K562 (cell line): ENCODE data around the gene UBLCP1. TPM values are rescaled to one million over a fixed set of nuclear protein-coding genes. Genes with fewer than 3 reads are reported as not detected.
A peak's percentile ranks its signal among the peaks of the same experiment; 100 is the strongest.

Source experiments
- CBX5 ChIP-seq: IDR thresholded peaks from 2 replicates; pipeline ENCODE4 v1.6.1; 2014; ENCODE audit warnings: low read depth, borderline replicate concordance
- CEBPB ChIP-seq: fragments of 450-650 bp; IDR thresholded peaks from 2 replicates; pipeline ENCODE4 v1.6.1; 2016; ENCODE audit warnings: missing genetic modification characterization, missing compliant biosample characterization
- DEAF1 ChIP-seq: fragments of 450-650 bp; formaldehyde crosslinking; IDR thresholded peaks from 2 replicates; pipeline ENCODE4 v1.4.0; 2020; ENCODE audit warnings: mild to moderate bottlenecking, moderate library complexity
- EP400 ChIP-seq: fragments of 450-650 bp; IDR thresholded peaks from 2 replicates; pipeline ENCODE4 v1.6.1; 2017; ENCODE audit warnings: antibody characterized with exemption, mild to moderate bottlenecking, moderate library complexity
- FOXP1 ChIP-seq: sonication (generic); formaldehyde crosslinking; IDR thresholded peaks from 2 replicates; pipeline ENCODE4 v1.8.0; 2022; ENCODE audit warnings: mild to moderate bottlenecking, missing genetic modification reagents
- HDAC8 ChIP-seq: fragments of 450-650 bp; IDR thresholded peaks from 2 replicates; pipeline ENCODE4 v1.6.1; 2016; ENCODE audit warnings: mild to moderate bottlenecking, missing genetic modification characterization, moderate library complexity, missing compliant biosample characterization
- KHSRP ChIP-seq: fragments of 450-650 bp; IDR thresholded peaks from 2 replicates; pipeline ENCODE4 v1.6.1; 2017
- MAZ ChIP-seq, 2 experiments: fragments of 450-650 bp in 1 of 2; sonication (generic) in 1 of 2; formaldehyde crosslinking; IDR thresholded peaks in 1 of 2; conservative IDR thresholded peaks in 1 of 2; 2 replicates each; pipeline versions ENCODE4 v1.4.0 to v1.5.0; 2020; ENCODE audit warnings: mild to moderate bottlenecking in 1 of 2, missing genetic modification reagents in 1 of 2
- MNT ChIP-seq, 2 experiments: fragments of 450-650 bp; conservative IDR thresholded peaks; 2 replicates each; pipeline ENCODE4 v1.6.1; 2017; ENCODE audit warnings: mild to moderate bottlenecking in 2 of 2, moderate library complexity in 2 of 2
- NCOA1 ChIP-seq: fragments of 450-650 bp; IDR thresholded peaks from 2 replicates; pipeline ENCODE4 v1.6.1; 2016; ENCODE audit warnings: low read depth
- POLR2H ChIP-seq: IDR thresholded peaks from 2 replicates; pipeline ENCODE4 v1.6.1; 2016; ENCODE audit warnings: missing genetic modification characterization, low read depth, mild to moderate bottlenecking, control low read depth, missing compliant biosample characterization, moderate library complexity
- RBM15 ChIP-seq: fragments of 200-400 bp; formaldehyde crosslinking; IDR thresholded peaks from 2 replicates; pipeline ENCODE4 v1.6.1; 2018; ENCODE audit warnings: mild to moderate bottlenecking, low read length, moderate library complexity; ENCODE audit not compliant: insufficient read depth
- ZBTB8A ChIP-seq: fragments of 450-650 bp; IDR thresholded peaks from 2 replicates; pipeline ENCODE4 v1.6.1; 2018; ENCODE audit warnings: mild to moderate bottlenecking, moderate library complexity; ENCODE audit not compliant: partially characterized antibody
- ZEB2 ChIP-seq: fragments of 450-650 bp; IDR thresholded peaks from 2 replicates; pipeline ENCODE4 v1.6.1; 2016
- ZNF316 ChIP-seq: fragments of 450-650 bp; IDR thresholded peaks from 2 replicates; pipeline ENCODE4 v1.6.1; 2016
- ZNF507 ChIP-seq: conservative IDR thresholded peaks from 2 replicates; pipeline ENCODE4 v1.6.1; 2017; ENCODE audit warnings: missing genetic modification characterization, missing compliant biosample characterization
- polyA plus RNA-seq, 8 experiments: library from polyadenylated mRNA; depleted of rRNA in 4 of 8; stranded (reverse) in 5 of 8; unstranded in 3 of 8; fragments of >200 nt; fragmentation: Nextera tagmentation in 2 of 8; fragmentation: Illumina TruSeq in 1 of 8; extraction: Ambion mirVana in 2 of 8; extraction: Trizol in 1 of 8; gene quantifications; 2 replicates each; pipeline versions ENCODE4 v1.2.1 to v1.2.3, GENCODE V29; 2011 to 2014; ENCODE audit warnings: inconsistent platforms in 1 of 8, missing spikeins in 1 of 8
- total RNA-seq, 7 experiments: library from RNA; depleted of rRNA in 6 of 7; stranded (reverse); fragments of >200 nt in 6 of 7; fragmentation: Illumina TruSeq in 2 of 7; extraction: Trizol in 2 of 7; gene quantifications; 2 replicates each; pipeline versions ENCODE4 v1.2.1 to v1.2.3, GENCODE V29; 2011 to 2021; ENCODE audit warnings: low replicate concordance in 1 of 7
- TF ChIP-seq, protein P1 (sequence below): fragments of 450-650 bp; IDR thresholded peaks from 2 replicates; pipeline ENCODE4 v1.6.1; 2016; ENCODE audit warnings: low read depth

The UBLCP1 gene
- total and polyA plus RNA-seq, 9 of the 15 experiments (the other 6 are each of a cell fraction or from before 2014, with no cell fraction given) = 18.8 to 39.8 (median 30.2) TPM

- TF ChIP-seq, protein P1, sequence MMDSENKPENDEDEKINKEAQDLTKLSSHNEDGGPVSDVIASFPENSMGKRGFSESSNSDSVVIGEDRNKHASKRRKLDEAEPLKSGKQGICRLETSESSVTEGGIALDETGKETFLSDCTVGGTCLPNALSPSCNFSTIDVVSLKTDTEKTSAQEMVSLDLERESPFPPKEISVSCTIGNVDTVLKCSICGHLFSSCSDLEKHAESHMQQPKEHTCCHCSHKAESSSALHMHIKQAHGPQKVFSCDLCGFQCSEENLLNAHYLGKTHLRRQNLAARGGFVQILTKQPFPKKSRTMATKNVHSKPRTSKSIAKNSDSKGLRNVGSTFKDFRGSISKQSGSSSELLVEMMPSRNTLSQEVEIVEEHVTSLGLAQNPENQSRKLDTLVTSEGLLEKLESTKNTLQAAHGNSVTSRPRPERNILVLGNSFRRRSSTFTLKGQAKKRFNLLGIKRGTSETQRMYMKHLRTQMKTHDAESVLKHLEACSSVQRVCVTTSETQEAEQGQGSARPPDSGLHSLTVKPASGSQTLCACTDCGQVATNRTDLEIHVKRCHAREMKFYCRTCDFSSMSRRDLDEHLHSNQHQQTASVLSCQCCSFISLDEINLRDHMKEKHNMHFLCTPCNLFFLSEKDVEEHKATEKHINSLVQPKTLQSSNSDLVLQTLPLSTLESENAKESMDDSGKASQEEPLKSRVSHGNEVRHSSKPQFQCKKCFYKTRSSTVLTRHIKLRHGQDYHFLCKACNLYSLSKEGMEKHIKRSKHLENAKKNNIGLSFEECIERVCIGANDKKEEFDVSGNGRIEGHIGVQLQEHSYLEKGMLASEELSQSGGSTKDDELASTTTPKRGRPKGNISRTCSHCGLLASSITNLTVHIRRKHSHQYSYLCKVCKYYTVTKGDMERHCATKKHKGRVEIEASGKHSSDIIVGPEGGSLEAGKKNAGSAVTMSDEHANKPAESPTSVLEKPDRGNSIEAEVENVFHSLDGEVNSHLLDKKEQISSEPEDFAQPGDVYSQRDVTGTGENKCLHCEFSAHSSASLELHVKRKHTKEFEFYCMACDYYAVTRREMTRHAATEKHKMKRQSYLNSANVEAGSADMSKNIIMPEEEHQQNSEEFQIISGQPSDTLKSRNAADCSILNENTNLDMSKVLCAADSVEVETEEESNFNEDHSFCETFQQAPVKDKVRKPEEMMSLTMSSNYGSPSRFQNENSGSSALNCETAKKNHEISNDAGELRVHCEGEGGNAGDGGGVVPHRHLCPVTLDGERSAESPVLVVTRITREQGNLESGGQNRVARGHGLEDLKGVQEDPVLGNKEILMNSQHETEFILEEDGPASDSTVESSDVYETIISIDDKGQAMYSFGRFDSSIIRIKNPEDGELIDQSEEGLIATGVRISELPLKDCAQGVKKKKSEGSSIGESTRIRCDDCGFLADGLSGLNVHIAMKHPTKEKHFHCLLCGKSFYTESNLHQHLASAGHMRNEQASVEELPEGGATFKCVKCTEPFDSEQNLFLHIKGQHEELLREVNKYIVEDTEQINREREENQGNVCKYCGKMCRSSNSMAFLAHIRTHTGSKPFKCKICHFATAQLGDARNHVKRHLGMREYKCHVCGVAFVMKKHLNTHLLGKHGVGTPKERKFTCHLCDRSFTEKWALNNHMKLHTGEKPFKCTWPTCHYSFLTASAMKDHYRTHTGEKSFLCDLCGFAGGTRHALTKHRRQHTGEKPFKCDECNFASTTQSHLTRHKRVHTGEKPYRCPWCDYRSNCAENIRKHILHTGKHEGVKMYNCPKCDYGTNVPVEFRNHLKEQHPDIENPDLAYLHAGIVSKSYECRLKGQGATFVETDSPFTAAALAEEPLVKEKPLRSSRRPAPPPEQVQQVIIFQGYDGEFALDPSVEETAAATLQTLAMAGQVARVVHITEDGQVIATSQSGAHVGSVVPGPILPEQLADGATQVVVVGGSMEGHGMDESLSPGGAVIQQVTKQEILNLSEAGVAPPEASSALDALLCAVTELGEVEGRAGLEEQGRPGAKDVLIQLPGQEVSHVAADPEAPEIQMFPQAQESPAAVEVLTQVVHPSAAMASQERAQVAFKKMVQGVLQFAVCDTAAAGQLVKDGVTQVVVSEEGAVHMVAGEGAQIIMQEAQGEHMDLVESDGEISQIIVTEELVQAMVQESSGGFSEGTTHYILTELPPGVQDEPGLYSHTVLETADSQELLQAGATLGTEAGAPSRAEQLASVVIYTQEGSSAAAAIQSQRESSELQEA = no peak
- peak; percentile 81 for TF ChIP-seq NCOA1
- peak; percentile 31; the same call in 1 of the 2 replicates for TF ChIP-seq CBX5
- peak; percentile 88 for TF ChIP-seq CEBPB (tag)
- peak; percentile 65 to 67; a peak in 3 of 4 replicates for TF ChIP-seq MAZ (CRISPR knock-in tag; conservative IDR thresholded peaks at IDR 0.05 in 1 of 2, IDR thresholded peaks at IDR 0.05 in 1 of 2)
- TF ChIP-seq EP400 = peak; percentile 88
- TF ChIP-seq MNT (conservative IDR thresholded peaks at IDR 0.05) = peak; percentile 68 to 76
- TF ChIP-seq DEAF1 (CRISPR knock-in tag) = no peak
- no peak for TF ChIP-seq HDAC8 (tag)
- no peak for TF ChIP-seq ZNF316
- no peak; the same call in 1 of the 2 replicates for TF ChIP-seq FOXP1 (CRISPR knock-in tag)
- TF ChIP-seq POLR2H (tag) = peak; percentile 71
- TF ChIP-seq ZEB2 = 0 out of 2 replicates have a peak, but pooled peaks have one; percentile 42
- no peak for TF ChIP-seq ZNF507 (tag)
- TF ChIP-seq ZBTB8A = no peak
- no peak for TF ChIP-seq KHSRP
- no peak for TF ChIP-seq RBM15
These were observed at the start of gene UBLCP1 (continued) for GRCh38 chr5:159262859-159263568.
